WTC11 (cell line): ENCODE measurements around the gene KEAP1. TPM values are rescaled to one million over a fixed set of nuclear protein-coding genes. Genes with fewer than 3 reads are reported as not detected.

Experiments
- ATAC-seq: fragments of 200-7000 bp; cut with Tn5 transposase; 2 replicates; pipeline ENCODE4 v1.10.0; 2021; ENCODE audit warnings: mild to moderate bottlenecking, moderate library complexity
- CTCF ChIA-PET: fragments of 300-600 bp; sonication (Branson Sonifier 250); formaldehyde crosslinking; loops from one replicate; lab custom pipeline; 2021; ENCODE audit warnings: antibody characterized with exemption; lab: Charles Lee
- POLR2A ChIA-PET: fragments of 350-600 bp; sonication (Branson Sonifier 250); formaldehyde crosslinking; loops from one replicate; lab custom pipeline; 2021; ENCODE audit warnings: antibody characterized with exemption; lab: Charles Lee
- DNase-seq: peaks from one replicate; pipeline ENCODE4 v3.0.0; 2021; ENCODE audit warnings: low spot score
- H3K27ac Mint-ChIP-seq: 2 replicates; pipeline ENCODE4 v1.8.0; 2021; ENCODE audit warnings: mixed read lengths
- H3K27me3 Mint-ChIP-seq: 2 replicates; pipeline ENCODE4 v1.8.0; 2021; ENCODE audit warnings: low read depth, mild to moderate bottlenecking, moderate library complexity, mixed read lengths
- H3K36me3 Mint-ChIP-seq: 2 replicates; pipeline ENCODE4 v1.8.0; 2021; ENCODE audit warnings: mixed read lengths
- H3K4me1 Mint-ChIP-seq: 2 replicates; pipeline ENCODE4 v1.8.0; 2022; ENCODE audit warnings: mixed read lengths
- H3K4me3 Mint-ChIP-seq: 2 replicates; pipeline ENCODE4 v1.8.0; 2021; ENCODE audit warnings: mild to moderate bottlenecking, moderate library complexity, mixed read lengths
- H3K9me3 Mint-ChIP-seq: 2 replicates; pipeline ENCODE4 v1.8.0; 2021; ENCODE audit warnings: mixed read lengths
- ATF1 ChIP-seq: sonication (generic); formaldehyde crosslinking; IDR thresholded peaks from 2 replicates; pipeline ENCODE4 v1.8.1; 2023; ENCODE audit warnings: mild to moderate bottlenecking, moderate library complexity, missing genetic modification reagents
- CREM ChIP-seq: sonication (generic); formaldehyde crosslinking; IDR thresholded peaks from 2 replicates; pipeline ENCODE4 v1.8.1; 2022; ENCODE audit warnings: mild to moderate bottlenecking, missing genetic modification reagents, moderate library complexity
- E2F4 ChIP-seq: sonication (generic); formaldehyde crosslinking; IDR thresholded peaks from 2 replicates; pipeline ENCODE4 v1.8.1; 2022; ENCODE audit warnings: low read depth, mild to moderate bottlenecking, moderate library complexity, missing genetic modification reagents, borderline replicate concordance
- ELF4 ChIP-seq: sonication (generic); formaldehyde crosslinking; IDR thresholded peaks from 2 replicates; pipeline ENCODE4 v1.8.1; 2022; ENCODE audit warnings: low read depth, mild to moderate bottlenecking, moderate library complexity, missing genetic modification reagents
- ESRRA ChIP-seq: sonication (generic); formaldehyde crosslinking; IDR thresholded peaks from 2 replicates; pipeline ENCODE4 v1.8.1; 2022; ENCODE audit warnings: mild to moderate bottlenecking, missing genetic modification reagents, borderline replicate concordance
- FOXK1 ChIP-seq: sonication (generic); formaldehyde crosslinking; IDR thresholded peaks from 2 replicates; pipeline ENCODE4 v1.8.0; 2022; ENCODE audit warnings: mild to moderate bottlenecking, moderate library complexity, missing genetic modification reagents
- MYBL2 ChIP-seq: sonication (generic); formaldehyde crosslinking; IDR thresholded peaks from 2 replicates; pipeline ENCODE4 v1.8.1; 2023; ENCODE audit warnings: mild to moderate bottlenecking, moderate library complexity, missing genetic modification reagents
- NFYB ChIP-seq: sonication (generic); formaldehyde crosslinking; conservative IDR thresholded peaks from 2 replicates; pipeline ENCODE4 v1.8.0; 2022; ENCODE audit warnings: low read depth, missing genetic modification reagents
- NR1H2 ChIP-seq: sonication (generic); formaldehyde crosslinking; IDR thresholded peaks from 2 replicates; pipeline ENCODE4 v1.9.0; 2021; ENCODE audit warnings: mild to moderate bottlenecking, moderate library complexity, missing genetic modification reagents
- NR3C1 ChIP-seq: sonication (generic); formaldehyde crosslinking; conservative IDR thresholded peaks from 2 replicates; pipeline ENCODE4 v1.8.1; 2023; ENCODE audit warnings: low read depth, mild to moderate bottlenecking, missing genetic modification reagents
- RELA ChIP-seq: sonication (generic); formaldehyde crosslinking; IDR thresholded peaks from 2 replicates; pipeline ENCODE4 v1.8.1; 2022; ENCODE audit warnings: missing genetic modification reagents, mild to moderate bottlenecking, borderline replicate concordance
- ZBTB43 ChIP-seq: sonication (generic); formaldehyde crosslinking; IDR thresholded peaks from 2 replicates; pipeline ENCODE4 v1.8.1; 2023; ENCODE audit warnings: mild to moderate bottlenecking, missing genetic modification reagents
- ZNF138 ChIP-seq: sonication (generic); formaldehyde crosslinking; conservative IDR thresholded peaks from 2 replicates; pipeline ENCODE4 v1.8.1; 2022; ENCODE audit warnings: mild to moderate bottlenecking, moderate library complexity, missing genetic modification reagents
- ZNF512 ChIP-seq: sonication (generic); formaldehyde crosslinking; IDR thresholded peaks from 2 replicates; pipeline ENCODE4 v1.8.1; 2022; ENCODE audit warnings: missing genetic modification reagents, borderline replicate concordance
- total RNA-seq: library from RNA; stranded (reverse); gene quantifications from 3 replicates; pipeline ENCODE4 v1.2.3, GENCODE V29; 2021
- TF ChIP-seq, protein P1 (sequence below): sonication (generic); formaldehyde crosslinking; IDR thresholded peaks from 2 replicates; pipeline ENCODE4 v1.8.1; 2022; ENCODE audit warnings: low read depth, missing genetic modification reagents, borderline replicate concordance
- TF ChIP-seq, protein P2 (sequence below): fragments of 250-450 bp; sonication (Bioruptor Pico); conservative IDR thresholded peaks from 2 replicates; pipeline ENCODE4 v1.9.0; 2021; ENCODE audit warnings: mild to moderate bottlenecking
- TF ChIP-seq, protein P3 (sequence below): sonication (generic); formaldehyde crosslinking; conservative IDR thresholded peaks from 2 replicates; pipeline ENCODE4 v1.8.1; 2023; ENCODE audit warnings: mild to moderate bottlenecking, low read depth, missing genetic modification reagents, moderate library complexity

Gene KEAP1
- total RNA-seq, 1 experiment from 2014 or later: 68.7 TPM

- Mint-ChIP-seq H3K27me3 (no peaks in the 10 kb centered on the region), H3K4me3 (no peak overlapping the region), H3K4me1 (no peaks in the 10 kb centered on the region), H3K36me3 (peaks cover 46% of the 10 kb centered on the region), H3K9me3 (no peaks in the 10 kb centered on the region), H3K27ac (peak overlapping the region; percentile 63; the same call in 1 of the 2 replicates)
- 0 out of 2 replicates have a peak, but pooled peaks have one; percentile 27 for TF ChIP-seq RELA (CRISPR knock-in tag)
- no peak for TF ChIP-seq FOXK1 (CRISPR knock-in tag)
- CTCF ChIA-PET: interaction anchor here (0.9 to 1.7 kb wide), 9 partner anchors 8 to 208 kb away, joined by 3 to 12 read pairs (median 4); no protein-coding TSS in a partner anchor
- no peak for ATAC-seq
- POLR2A ChIA-PET: no interaction called here
- no peak for DNase-seq
Measured at GRCh38 chr19:10491472-10492047, 11.6 kb downstream of the KEAP1 start.

DNA sequence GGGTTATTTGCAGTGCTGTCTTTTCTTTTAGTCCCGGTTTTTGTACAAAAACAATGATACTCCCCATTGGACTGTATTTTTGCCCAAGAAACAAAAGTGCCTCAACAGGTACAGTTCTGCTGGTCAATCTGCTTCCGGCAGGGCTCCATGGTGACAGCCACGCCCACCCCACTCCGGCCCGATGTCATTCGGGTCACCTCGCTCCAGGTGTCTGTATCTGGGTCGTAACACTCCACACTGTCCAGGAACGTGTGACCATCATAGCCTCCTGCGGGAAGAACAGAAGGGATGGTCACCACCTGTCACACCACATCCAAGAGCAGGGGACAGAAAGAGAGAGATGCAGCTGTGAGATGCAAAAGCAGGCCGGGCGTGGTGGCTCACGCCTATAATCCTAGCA lies 16.6 kb downstream of the KEAP1 start:
- ATAC-seq: no peak
- H3K27ac Mint-ChIP-seq: 0 out of 2 replicates have a peak overlapping the region, but pooled peaks have one; percentile 23

More for the DNA sequence above, 16.6 kb downstream of the KEAP1 start:
- no peaks in the 10 kb centered on the region for H3K9me3 Mint-ChIP-seq
- H3K36me3 Mint-ChIP-seq: peaks cover 42% of the 10 kb centered on the region
- H3K4me1 Mint-ChIP-seq: no peaks in the 10 kb centered on the region
- no peak for DNase-seq
- CTCF ChIA-PET: interaction anchor here (1.2 kb wide), 1 partner anchor 195 kb away, joined by 3 read pairs; no protein-coding TSS in a partner anchor
- TF ChIP-seq ESRRA (CRISPR knock-in tag): no peak
- TF ChIP-seq NR3C1 (CRISPR knock-in tag): no peak
- TF ChIP-seq E2F4: no peak
- TF ChIP-seq NFYB: no peak
- TF ChIP-seq ZBTB43: no peak
- no peak for TF ChIP-seq NR1H2 (CRISPR knock-in tag)
- TF ChIP-seq CREM (CRISPR knock-in tag): no peak
- no peak for TF ChIP-seq ZNF512 (CRISPR knock-in tag)
- TF ChIP-seq ELF4 (CRISPR knock-in tag): no peak
- TF ChIP-seq, protein P1, sequence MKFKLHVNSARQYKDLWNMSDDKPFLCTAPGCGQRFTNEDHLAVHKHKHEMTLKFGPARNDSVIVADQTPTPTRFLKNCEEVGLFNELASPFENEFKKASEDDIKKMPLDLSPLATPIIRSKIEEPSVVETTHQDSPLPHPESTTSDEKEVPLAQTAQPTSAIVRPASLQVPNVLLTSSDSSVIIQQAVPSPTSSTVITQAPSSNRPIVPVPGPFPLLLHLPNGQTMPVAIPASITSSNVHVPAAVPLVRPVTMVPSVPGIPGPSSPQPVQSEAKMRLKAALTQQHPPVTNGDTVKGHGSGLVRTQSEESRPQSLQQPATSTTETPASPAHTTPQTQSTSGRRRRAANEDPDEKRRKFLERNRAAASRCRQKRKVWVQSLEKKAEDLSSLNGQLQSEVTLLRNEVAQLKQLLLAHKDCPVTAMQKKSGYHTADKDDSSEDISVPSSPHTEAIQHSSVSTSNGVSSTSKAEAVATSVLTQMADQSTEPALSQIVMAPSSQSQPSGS (CRISPR knock-in tag): no peak
- no peak for TF ChIP-seq MYBL2 (CRISPR knock-in tag)
- TF ChIP-seq, protein P2, sequence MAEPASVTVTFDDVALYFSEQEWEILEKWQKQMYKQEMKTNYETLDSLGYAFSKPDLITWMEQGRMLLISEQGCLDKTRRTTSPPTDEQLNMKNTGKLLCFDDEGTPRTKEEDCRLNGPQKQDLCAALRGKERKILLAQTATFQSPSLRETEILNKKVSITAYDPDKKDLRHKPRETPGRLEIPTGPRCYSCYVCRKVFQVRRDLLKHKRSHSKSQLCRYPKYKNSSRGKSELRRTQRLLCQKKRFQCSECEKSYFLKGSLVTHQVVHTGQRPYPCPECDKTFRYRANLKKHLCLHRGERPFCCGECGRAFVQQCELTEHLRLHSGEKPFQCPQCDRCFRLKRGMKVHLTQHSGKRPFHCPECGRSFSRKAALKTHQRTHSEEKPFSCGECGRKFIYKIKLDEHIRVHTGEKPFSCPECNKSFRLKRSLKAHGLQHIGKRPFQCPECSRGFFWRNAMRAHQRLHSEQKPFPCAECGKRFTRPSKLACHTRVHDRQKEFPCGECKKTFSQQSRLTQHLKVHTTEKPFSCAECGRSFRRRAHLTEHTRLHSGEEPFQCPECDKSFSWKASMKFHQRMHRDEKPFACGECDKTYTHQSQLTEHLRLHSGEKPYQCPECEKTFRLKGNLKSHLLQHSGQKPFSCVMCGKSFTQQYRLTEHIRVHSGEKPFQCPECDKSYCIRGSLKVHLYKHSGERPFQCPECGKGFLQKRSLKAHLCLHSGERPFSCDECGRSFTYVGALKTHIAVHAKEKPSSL: no peak
- no peak for TF ChIP-seq ATF1 (CRISPR knock-in tag)
- TF ChIP-seq, protein P3, sequence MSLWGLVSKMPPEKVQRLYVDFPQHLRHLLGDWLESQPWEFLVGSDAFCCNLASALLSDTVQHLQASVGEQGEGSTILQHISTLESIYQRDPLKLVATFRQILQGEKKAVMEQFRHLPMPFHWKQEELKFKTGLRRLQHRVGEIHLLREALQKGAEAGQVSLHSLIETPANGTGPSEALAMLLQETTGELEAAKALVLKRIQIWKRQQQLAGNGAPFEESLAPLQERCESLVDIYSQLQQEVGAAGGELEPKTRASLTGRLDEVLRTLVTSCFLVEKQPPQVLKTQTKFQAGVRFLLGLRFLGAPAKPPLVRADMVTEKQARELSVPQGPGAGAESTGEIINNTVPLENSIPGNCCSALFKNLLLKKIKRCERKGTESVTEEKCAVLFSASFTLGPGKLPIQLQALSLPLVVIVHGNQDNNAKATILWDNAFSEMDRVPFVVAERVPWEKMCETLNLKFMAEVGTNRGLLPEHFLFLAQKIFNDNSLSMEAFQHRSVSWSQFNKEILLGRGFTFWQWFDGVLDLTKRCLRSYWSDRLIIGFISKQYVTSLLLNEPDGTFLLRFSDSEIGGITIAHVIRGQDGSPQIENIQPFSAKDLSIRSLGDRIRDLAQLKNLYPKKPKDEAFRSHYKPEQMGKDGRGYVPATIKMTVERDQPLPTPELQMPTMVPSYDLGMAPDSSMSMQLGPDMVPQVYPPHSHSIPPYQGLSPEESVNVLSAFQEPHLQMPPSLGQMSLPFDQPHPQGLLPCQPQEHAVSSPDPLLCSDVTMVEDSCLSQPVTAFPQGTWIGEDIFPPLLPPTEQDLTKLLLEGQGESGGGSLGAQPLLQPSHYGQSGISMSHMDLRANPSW (CRISPR knock-in tag): no peak
- no peak for TF ChIP-seq ZNF138 (CRISPR knock-in tag)
- no peak overlapping the region for H3K4me3 Mint-ChIP-seq
- H3K27me3 Mint-ChIP-seq: no peaks in the 10 kb centered on the region
- POLR2A ChIA-PET: no interaction called here
